ENCODE measurements around the gene PPP1R3D.

GRCh38 chr20:59925899-59926298, 14.2 kb downstream of the PPP1R3D start:
- TF ChIP-seq CTCF (IDR thresholded peaks at IDR 0.05), result no peak
- TF ChIP-seq EZH2 (IDR thresholded peaks at IDR 0.05), result no peak
